Epithelial cell of esophagus (primary cell): ENCODE data around the gene F11R.

Experiments used
- DNase-seq: peaks from one replicate; pipeline ENCODE4 v3.0.0; 2010; ENCODE audit warnings: low read depth
- H3K4me3 ChIP-seq: 2 replicates; pipeline ENCODE4 v1.5.1; 2011; ENCODE audit warnings: mild to moderate bottlenecking, low read length, control low read depth
- CTCF ChIP-seq: IDR thresholded peaks from 2 replicates; pipeline ENCODE4 v1.5.1; 2011; ENCODE audit warnings: low read depth, mild to moderate bottlenecking, low read length, control low read depth, inconsistent platforms; ENCODE audit not compliant: insufficient read depth; ENCODE audit errors: missing control alignments

F11R gene

GRCh38 chr1:161013488-161014230 lies 7.3 kb downstream of the F11R start:
- DNase-seq, result peak; percentile 99
- TF ChIP-seq CTCF, result peak; percentile 3
- peak overlapping the region; percentile 9 for H3K4me3 ChIP-seq

GRCh38 chr1:161013131-161013487 lies 7.8 kb downstream of the F11R start:
- H3K4me3 ChIP-seq, result peak overlapping the region; percentile 9
- no peak for TF ChIP-seq CTCF
- DNase-seq, result peak; percentile 39

GRCh38 chr1:161012420-161012819 lies 8.5 kb downstream of the F11R start:
- DNase-seq, result no peak
- TF ChIP-seq CTCF, result no peak
- H3K4me3 ChIP-seq, result no peak overlapping the region

GRCh38 chr1:161009602-161010211 lies 11.2 kb downstream of the F11R start:
- no peak for TF ChIP-seq CTCF
- no peak for DNase-seq

GRCh38 chr1:161008869-161009510 lies 12.0 kb downstream of the F11R start:
- no peak for TF ChIP-seq CTCF
- no peak for DNase-seq
- no peak overlapping the region for H3K4me3 ChIP-seq

More at GRCh38 chr1:161009602-161010211, 11.2 kb downstream of the F11R start:
- H3K4me3 ChIP-seq, result no peak overlapping the region

GRCh38 chr1:161007369-161007768 lies 13.6 kb downstream of the F11R start:
- TF ChIP-seq CTCF, result no peak
- no peak for DNase-seq

More at GRCh38 chr1:161007369-161007768, 13.6 kb downstream of the F11R start:
- no peak overlapping the region for H3K4me3 ChIP-seq
